HG03159 (cell line): ENCODE measurements around the gene INHBB.

Source experiments
- ATAC-seq: cut with Tn5 transposase; IDR thresholded peaks from one replicate; pipeline ENCODE4 v1.9.1; 2021; ENCODE audit warnings: mild to moderate bottlenecking, moderate library complexity; ENCODE audit not compliant: unreplicated experiment

INHBB gene

DNA sequence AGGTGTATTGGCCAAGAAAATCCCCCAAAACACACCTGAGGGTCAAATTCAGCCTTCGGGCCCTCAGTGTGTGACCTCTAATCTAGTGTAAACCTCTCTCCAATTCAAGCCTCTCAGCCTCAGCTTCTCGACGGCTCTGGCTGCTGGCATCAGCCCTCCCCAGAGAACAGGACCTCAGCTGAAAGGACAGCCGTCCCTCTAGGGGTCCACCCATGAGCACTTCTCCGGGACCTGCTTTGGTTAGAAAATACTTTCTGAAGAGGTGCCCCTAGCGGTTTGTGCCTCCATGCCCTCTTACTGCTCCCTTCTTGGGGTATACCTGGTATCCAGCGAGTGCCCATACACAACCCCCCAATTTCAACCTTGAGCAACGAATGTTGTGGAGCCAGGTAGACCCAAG is 48.8 kb downstream of the INHBB start:
- ATAC-seq: no peak

DNA sequence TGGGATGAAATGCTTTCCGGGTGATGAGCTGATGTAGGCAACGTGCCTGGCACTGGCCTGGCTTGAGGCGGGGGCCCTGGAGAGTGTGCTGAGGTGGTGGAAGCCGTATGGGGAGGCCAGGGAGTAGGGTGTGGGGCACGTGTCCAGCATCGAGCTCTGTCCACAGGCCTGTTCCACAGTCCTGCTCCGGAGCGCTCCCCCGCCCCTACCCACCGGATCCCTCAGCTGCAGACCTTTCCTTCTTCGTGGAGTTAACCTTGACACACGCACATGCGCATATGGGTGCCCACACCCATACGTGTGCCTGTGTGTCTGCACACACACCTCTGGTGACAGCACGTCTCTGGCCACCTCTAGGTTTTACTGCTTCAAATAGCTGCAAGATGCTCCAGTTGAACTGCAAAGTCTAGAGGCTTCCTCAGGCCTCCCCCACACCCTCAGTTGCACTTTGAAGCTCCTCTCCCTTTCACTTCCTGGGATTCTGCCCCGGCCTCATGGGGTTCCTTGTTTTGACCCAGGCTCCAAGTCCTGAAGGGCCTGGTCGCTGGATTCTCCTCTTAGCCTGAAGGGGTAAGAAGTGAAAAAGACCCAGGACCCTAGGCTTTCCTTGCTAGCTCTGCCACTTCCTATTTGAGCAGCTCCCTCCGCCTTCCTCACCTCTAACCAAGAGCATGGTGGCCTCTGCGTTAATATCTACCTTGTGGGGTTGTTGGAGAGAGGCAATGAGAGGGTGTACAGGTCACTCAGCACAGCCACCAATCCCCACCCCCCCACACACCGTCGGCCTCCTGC is 49.5 kb downstream of the INHBB start:
- ATAC-seq: no peak

DNA sequence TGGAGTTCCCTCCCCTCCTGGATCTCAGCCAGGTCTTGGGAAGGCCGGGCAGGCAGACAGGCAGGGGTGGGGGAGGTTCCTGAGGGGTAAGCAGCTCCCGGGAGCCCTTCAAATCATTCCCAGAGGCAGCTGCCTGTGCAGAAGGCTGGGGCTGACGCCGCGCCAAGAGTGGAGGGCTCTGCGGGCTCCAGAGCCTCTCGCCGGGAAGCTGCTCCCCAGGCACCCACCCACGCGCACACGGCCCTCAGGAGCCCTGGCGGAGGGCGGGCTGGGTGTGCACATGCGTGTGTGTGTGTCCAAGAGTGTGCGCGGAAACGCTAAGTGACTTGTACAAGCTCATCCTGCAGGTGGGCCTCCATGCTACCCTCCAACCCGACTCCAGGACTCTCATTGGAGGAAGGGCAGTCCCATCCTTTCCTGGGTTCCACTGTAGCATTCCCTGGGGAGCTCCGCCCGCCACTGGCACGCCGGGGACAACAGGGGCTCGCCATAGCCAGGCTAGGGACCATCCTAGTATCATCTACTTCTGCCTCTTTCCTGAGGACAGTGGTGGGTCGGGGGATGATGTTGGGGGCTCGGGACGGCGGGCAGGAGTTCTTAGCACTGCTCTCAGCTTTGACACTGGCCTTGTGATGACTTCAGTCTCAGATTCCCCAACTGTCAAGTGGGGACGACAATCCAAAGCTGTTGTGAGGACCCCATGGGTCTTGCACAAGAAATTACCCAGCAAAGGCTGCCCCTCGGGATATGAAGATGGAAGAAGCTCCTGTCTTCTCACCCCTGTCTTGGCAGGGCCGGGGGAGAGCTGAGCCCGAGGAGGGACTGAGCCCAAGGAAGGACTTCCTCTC is 50.3 kb downstream of the INHBB start:
- no peak for ATAC-seq

DNA sequence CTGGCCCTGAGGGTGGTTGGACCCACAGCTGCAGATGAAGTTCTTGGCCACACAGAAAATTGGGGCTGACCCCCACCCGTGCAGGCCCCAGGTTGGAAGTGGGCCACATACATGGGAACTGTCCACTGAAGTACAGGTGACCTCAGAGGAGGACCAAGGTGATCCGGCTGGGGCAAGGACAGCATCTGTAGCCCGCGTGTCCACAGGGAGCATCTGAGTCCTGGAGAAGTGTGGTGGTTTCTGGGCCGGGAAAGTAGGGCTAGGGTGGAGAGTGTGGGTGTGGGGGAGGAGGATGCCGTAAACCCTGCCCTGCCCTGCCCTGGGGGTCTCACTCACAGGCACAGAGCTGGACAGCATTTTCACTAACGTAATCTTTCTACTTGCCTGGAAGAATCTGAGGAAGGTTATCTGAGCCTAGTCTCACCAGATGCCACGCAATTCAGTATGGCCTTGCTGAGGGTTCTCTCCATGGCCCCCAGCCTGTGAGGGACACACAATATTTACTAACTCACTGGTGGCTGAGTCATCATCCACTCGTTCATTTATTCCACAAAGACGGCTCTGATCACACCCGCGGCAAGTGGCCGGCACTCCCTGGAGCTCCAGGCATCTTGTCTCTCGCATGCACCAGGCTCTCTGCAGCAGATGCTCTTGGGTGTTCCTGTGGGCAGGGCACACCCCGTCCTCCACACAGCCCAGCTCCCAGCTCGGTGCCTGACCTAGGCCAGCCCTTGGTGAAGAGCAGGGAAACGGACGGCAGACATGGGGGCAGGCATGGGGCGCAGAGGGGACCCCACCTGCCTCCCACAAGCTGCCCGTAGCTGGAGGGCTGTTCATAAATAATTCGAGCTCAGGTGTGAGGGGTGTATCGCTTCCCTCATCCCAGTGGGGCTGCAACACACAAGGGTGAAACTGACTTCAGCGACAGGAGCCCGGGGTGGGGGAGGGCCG is 51.2 kb downstream of the INHBB start:
- no peak for ATAC-seq

DNA sequence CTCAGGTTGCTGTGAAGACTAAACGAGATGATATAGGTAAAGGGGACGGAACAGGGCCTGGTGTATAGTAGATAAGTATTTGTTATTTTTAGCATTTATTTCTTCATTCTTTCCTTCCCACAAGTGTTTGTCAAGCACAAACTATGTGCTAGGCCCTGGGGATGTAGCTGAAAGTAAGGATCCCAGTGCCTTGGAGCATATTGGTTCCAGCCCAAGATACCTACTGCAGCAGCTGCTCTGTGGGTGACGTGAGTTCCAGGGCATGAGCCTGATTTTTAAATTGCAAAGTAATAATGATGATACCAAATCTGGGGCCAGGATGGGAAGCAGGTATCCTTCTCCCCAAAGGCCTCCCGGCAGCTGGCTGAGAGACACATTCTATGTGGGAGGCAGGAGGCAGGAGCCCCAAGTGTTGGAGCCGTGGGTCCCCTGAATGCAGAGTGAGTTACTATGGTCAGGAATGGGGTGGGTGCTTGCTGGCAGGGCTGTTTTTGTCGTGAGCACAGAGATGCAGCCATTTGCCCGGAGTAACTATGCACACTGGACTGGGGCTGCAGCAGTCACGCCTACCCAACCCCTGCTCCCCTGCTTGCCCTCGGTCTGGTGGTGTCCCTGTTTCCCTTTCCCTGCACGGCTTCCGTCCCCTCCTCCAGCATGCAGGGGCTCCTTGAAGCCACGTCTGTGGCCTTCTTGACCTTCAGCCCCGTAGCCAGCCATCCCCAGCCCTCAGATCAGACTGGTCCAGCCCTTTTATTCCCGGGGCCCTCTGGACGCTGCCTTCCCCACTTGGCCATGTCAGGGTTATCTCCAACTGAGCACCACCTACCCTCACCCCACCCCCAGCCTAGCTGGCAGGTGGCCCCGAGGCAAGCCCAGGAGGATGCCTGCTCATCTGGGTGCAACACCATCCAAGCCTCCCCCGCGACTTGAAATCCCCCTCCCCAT is 52.4 kb downstream of the INHBB start:
- ATAC-seq: no peak

DNA sequence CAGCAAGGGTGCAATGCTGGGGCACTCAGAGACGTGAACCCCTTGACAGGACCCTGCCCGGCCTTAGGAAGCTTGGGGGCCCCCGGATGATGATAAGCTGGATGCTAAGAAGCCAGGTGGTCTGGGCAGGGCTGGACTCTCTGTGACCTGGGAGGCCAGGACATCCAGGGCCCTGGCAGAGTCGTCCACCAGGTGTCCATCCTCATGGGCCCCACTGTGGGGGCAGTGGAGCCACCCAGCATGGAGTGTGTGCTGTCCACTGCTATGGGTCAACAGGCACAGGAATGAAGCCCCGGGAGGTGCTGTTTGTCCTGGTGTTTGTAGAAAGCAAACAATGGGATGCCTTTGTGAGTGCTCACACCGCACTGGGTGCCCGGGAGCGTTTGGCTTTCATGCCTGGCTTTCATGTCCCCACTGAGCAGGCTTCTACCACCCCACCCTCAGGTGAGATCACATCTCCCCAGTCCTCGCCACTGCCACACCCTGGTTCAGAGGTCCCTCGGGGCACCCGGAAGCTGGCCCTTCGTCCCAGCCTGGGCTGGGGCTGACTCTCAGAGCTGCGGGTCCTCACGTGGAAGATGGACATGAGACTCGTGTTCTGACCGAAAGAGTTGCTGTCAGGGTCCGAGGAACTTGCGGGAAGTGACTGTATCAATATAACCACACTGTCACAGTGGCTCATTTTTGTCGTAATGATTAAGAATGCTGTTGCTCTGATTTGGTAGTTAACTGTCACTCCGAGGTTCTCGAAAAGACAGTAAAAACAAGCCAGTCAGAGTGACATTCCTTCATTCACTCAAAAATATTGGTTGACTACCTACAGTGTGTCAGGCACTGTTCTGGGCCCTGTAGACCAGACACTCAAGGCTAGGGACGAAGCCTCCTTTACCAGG is 53.3 kb downstream of the INHBB start:
- no peak for ATAC-seq

DNA sequence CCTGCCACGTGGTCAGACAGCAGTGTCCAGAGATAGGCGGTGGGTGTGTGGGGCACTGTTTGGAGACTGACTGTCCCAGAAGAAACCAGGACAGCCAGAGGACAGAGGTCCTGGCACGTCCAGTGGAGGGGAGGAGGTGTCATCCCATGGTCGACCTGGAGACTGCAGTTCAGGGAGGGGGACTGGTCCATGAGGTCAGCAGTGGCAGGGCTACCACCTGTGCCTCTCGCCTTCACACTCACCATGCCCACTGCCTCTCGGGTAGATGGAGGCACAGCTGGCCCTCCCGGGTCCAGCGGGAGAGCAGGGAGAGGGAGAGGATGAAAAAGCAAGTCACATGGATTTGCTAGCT is 53.9 kb downstream of the INHBB start:
- ATAC-seq: no peak

DNA sequence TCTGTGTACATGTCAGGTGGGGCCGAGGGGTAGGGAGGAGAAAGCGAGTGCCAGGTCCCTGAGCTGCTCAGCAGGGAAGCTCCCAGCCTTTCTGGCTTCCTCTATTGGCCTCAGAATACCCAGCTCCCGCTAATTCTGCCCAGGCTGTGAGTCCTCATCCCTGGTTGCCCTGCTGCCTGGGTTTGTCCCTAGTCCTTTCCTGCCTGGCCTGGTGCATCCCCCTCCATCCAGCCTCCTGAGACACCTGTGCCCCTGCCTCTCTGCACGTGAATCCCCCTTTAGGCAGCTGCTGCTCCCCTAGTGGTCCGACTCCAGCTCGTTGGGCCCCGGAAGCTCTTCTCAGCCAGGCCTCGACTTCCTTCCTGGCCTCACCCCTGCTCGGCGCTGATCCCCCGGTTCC is 54.6 kb downstream of the INHBB start:
- ATAC-seq: no peak
